Activated naive CD4-positive, alpha-beta T cell treated with Interleukin-2 at 50 U/mL for 16 hours (primary cell): ENCODE results near the gene AP5Z1.

Experiments
- DNase-seq: peaks from one replicate; pipeline ENCODE4 v3.0.0-alpha.2; 2020

Gene AP5Z1

GRCh38 chr7:4824120-4824775 is 48.8 kb downstream of the AP5Z1 start:
- DNase-seq = no peak

- DNase-seq = no peak
Measured at GRCh38 chr7:4825081-4825480, 49.7 kb downstream of the AP5Z1 start.

GRCh38 chr7:4828720-4829383 is 53.4 kb downstream of the AP5Z1 start:
- DNase-seq = no peak

- peak; percentile 40 for DNase-seq
Measured at GRCh38 chr7:4830176-4830575, 54.8 kb downstream of the AP5Z1 start.

- no peak for DNase-seq
Measured at GRCh38 chr7:4831723-4832495, 56.5 kb downstream of the AP5Z1 start.

- DNase-seq = no peak
Measured at GRCh38 chr7:4832711-4833110, 57.3 kb downstream of the AP5Z1 start.

GRCh38 chr7:4833176-4833575 is 57.8 kb downstream of the AP5Z1 start:
- DNase-seq = no peak

- no peak for DNase-seq
Measured at GRCh38 chr7:4833691-4834600, 58.5 kb downstream of the AP5Z1 start.

- DNase-seq = no peak
Measured at GRCh38 chr7:4834601-4835397, 59.4 kb downstream of the AP5Z1 start.

- DNase-seq = no peak
Measured at GRCh38 chr7:4835398-4836205, 60.2 kb downstream of the AP5Z1 start.

- no peak for DNase-seq
Measured at GRCh38 chr7:4836206-4836661, 60.8 kb downstream of the AP5Z1 start.

- DNase-seq = no peak
Measured at GRCh38 chr7:4837041-4837802, 61.8 kb downstream of the AP5Z1 start.

- no peak for DNase-seq
Measured at GRCh38 chr7:4837803-4838625, 62.6 kb downstream of the AP5Z1 start.

- DNase-seq = no peak
Measured at GRCh38 chr7:4838626-4839334, 63.4 kb downstream of the AP5Z1 start.

GRCh38 chr7:4840079-4840501 is 64.7 kb downstream of the AP5Z1 start:
- no peak for DNase-seq
